ENCODE data around the gene NHLRC4.
A peak's percentile ranks its signal among the peaks of the same experiment; 100 is the strongest.

DNA sequence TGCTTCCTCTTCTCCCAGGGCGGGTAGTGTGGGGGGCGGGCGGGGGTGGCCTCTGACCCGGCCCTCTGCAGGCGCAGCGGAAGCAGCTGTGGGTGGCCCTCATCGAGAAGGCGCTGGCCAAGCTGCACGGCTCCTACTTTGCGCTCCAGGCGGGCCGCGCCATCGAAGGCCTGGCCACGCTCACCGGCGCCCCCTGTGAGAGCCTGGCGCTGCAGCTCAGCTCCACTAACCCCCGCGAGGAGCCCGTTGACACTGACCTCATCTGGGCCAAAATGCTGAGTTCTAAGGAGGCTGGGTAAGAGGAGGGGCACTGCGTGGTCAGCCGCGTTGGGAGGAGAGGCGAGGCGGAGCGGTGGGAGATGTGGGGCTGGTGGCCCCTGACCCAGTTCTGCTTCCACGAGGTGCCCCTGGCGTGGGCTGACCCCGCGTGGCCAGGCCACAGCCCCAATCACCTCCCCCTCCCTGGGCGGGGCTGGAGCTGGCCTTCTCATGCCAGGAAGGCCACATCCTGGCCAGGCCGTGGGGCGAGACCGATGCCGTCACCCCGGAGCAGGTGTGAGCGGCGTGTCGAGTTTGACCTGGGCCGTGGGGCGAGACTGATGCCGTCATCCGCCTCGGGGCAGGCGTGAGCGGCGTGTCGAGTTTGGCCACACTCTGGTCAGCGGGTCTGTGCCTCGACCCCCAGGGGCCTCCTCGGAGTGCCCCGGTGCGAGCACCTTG, 17.1 kb upstream of the NHLRC4 start:
- TF ChIP-seq SMC3 (IDR thresholded peaks at IDR 0.05; ENCODE audit: low read length) (no peak), CREM (IDR thresholded peaks at IDR 0.05) (no peak), CREM (CRISPR knock-in tag; IDR thresholded peaks at IDR 0.05) (no peak), ZNF160 (CRISPR knock-in tag; IDR thresholded peaks at IDR 0.05) (no peak), MEIS1 (CRISPR knock-in tag; IDR thresholded peaks at IDR 0.05; ENCODE audit: borderline replicate concordance) (no peak), EZH2 (conservative IDR thresholded peaks at IDR 0.05; ENCODE audit: low read depth, low read length) (no peak), POLR2A (IDR thresholded peaks at IDR 0.05; ENCODE audit: insufficient read depth in 1 of 2, low read depth in 2 of 2, low read length in 2 of 2) (no peak), NR2F6 (IDR thresholded peaks at IDR 0.05) (no peak), NR2F6 (CRISPR knock-in tag; IDR thresholded peaks at IDR 0.05) (no peak), CTCF (CRISPR knock-in tag; IDR thresholded peaks at IDR 0.05) (peak; percentile 30; the same call in 1 of the 2 replicates), ZNF281 (CRISPR knock-in tag; IDR thresholded peaks at IDR 0.05; ENCODE audit: borderline replicate concordance) (no peak), ZSCAN20 (CRISPR knock-in tag; IDR thresholded peaks at IDR 0.05; ENCODE audit: borderline replicate concordance) (no peak)
- TF ChIP-seq, protein P1, sequence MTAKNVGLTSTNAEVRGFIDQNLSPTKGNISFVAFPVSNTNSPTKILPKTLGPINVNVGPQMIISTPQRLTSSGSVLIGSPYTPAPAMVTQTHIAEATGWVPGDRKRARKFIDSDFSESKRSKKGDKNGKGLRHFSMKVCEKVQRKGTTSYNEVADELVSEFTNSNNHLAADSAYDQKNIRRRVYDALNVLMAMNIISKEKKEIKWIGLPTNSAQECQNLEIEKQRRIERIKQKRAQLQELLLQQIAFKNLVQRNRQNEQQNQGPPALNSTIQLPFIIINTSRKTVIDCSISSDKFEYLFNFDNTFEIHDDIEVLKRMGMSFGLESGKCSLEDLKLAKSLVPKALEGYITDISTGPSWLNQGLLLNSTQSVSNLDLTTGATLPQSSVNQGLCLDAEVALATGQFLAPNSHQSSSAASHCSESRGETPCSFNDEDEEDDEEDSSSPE (CRISPR knock-in tag; IDR thresholded peaks at IDR 0.05) = no peak
